GM12878 (cell line): ENCODE data around the gene IL18R1. TPM values are rescaled to one million over a fixed set of nuclear protein-coding genes. Genes with fewer than 3 reads are reported as not detected.

Experiments used
- ASH2L ChIP-seq: fragments of 300-600, 200-600 bp; sonication (generic); IDR thresholded peaks from 2 replicates; pipeline ENCODE4 v1.6.1; 2017; ENCODE audit warnings: low read depth, mild to moderate bottlenecking, borderline replicate concordance
- BACH1 ChIP-seq: fragments of 450-650 bp; IDR thresholded peaks from 2 replicates; pipeline ENCODE4 v1.6.1; 2017; ENCODE audit warnings: mild to moderate bottlenecking, borderline replicate concordance
- CBFB ChIP-seq: IDR thresholded peaks from 2 replicates; pipeline ENCODE4 v1.6.1; 2016; ENCODE audit warnings: antibody characterized with exemption, low read depth
- DPF2 ChIP-seq: fragments of 450-650 bp; IDR thresholded peaks from 2 replicates; pipeline ENCODE4 v1.6.1; 2017; ENCODE audit warnings: mild to moderate bottlenecking
- HCFC1 ChIP-seq: fragments of 150-350 bp; IDR thresholded peaks from 2 replicates; pipeline ENCODE4 v1.6.1; 2014; ENCODE audit warnings: low read length
- HDAC6 ChIP-seq: fragments of 200-600 bp; sonication (generic); IDR thresholded peaks from one replicate; pipeline ENCODE4 v1.8.0; 2017; ENCODE audit warnings: antibody characterized with exemption; ENCODE audit not compliant: unreplicated experiment
- MLLT1 ChIP-seq: fragments of 450-650 bp; IDR thresholded peaks from 2 replicates; pipeline ENCODE4 v1.6.1; 2016; ENCODE audit warnings: mild to moderate bottlenecking
- MYB ChIP-seq: fragments of 150-350 bp; IDR thresholded peaks from 2 replicates; pipeline ENCODE4 v1.6.1; 2014; ENCODE audit warnings: mild to moderate bottlenecking, low read depth, low read length, borderline replicate concordance
- NBN ChIP-seq: fragments of 450-650 bp; IDR thresholded peaks from 2 replicates; pipeline ENCODE4 v1.6.1; 2016
- NR2F1 ChIP-seq: fragments of 450-650 bp; conservative IDR thresholded peaks from 2 replicates; pipeline ENCODE4 v1.6.1; 2017; ENCODE audit warnings: mild to moderate bottlenecking
- NRF1 ChIP-seq: conservative IDR thresholded peaks from 2 replicates; pipeline ENCODE4 v1.6.1; 2011; ENCODE audit warnings: mild to moderate bottlenecking, low read depth, low read length, improper control_type of control experiment
- POLR2A ChIP-seq: IDR thresholded peaks from 2 replicates; pipeline ENCODE4 v1.6.1; 2011; ENCODE audit warnings: low read depth, mild to moderate bottlenecking, low read length
- RAD21 ChIP-seq: IDR thresholded peaks from 2 replicates; pipeline ENCODE4 v1.6.1; 2011; ENCODE audit warnings: mild to moderate bottlenecking, low read depth, low read length, moderate library complexity; ENCODE audit not compliant: insufficient read depth
- RUNX3 ChIP-seq: IDR thresholded peaks from 2 replicates; pipeline ENCODE4 v1.6.1; 2012; ENCODE audit warnings: low read length, inconsistent platforms
- SRF ChIP-seq, 2 experiments: IDR thresholded peaks; 2 replicates each; pipeline ENCODE4 v1.6.1; 2011; ENCODE audit warnings: low read depth in 2 of 2, low read length in 2 of 2, mild to moderate bottlenecking in 1 of 2, moderate library complexity in 1 of 2
- TARDBP ChIP-seq: IDR thresholded peaks from 2 replicates; pipeline ENCODE4 v1.6.1; 2016; ENCODE audit warnings: borderline replicate concordance
- TCF12 ChIP-seq: IDR thresholded peaks from 2 replicates; pipeline ENCODE4 v1.6.1; 2011; ENCODE audit warnings: low read depth, mild to moderate bottlenecking, low read length
- ZBED1 ChIP-seq: IDR thresholded peaks from 2 replicates; pipeline ENCODE4 v1.6.1; 2016; ENCODE audit warnings: borderline replicate concordance
- ZNF592 ChIP-seq: fragments of 450-650 bp; IDR thresholded peaks from 2 replicates; pipeline ENCODE4 v1.6.1; 2017; ENCODE audit warnings: mild to moderate bottlenecking, moderate library complexity
- ZSCAN29 ChIP-seq: fragments of 450-650 bp; IDR thresholded peaks from 2 replicates; pipeline ENCODE4 v1.6.1; 2017; ENCODE audit warnings: mild to moderate bottlenecking, moderate library complexity
- polyA plus RNA-seq, 11 experiments: library from polyadenylated mRNA; depleted of rRNA in 4 of 11; unstranded in 6 of 11; stranded (reverse) in 5 of 11; fragments of >200 nt; fragmentation: Nextera tagmentation in 4 of 11; fragmentation: Illumina TruSeq in 1 of 11; extraction: Ambion mirVana in 4 of 11; extraction: Trizol in 1 of 11; gene quantifications; 1 replicate in 1 of 11; 2 replicates in 10 of 11; pipeline versions ENCODE4 v1.2.1 to v1.2.3, GENCODE V29; 2011 to 2016; ENCODE audit warnings: inconsistent platforms in 2 of 11, missing spikeins in 2 of 11, low read depth in 1 of 11
- total RNA-seq, 4 experiments: library from RNA; depleted of rRNA in 3 of 4; stranded (reverse); fragments of >200 nt in 3 of 4; fragmentation: Illumina TruSeq in 1 of 4; extraction: Trizol in 1 of 4; gene quantifications; 2 replicates each; pipeline versions ENCODE4 v1.2.1 to v1.2.3, GENCODE V29; 2013 to 2021
- TF ChIP-seq, protein P1 (sequence below): fragments of 450-650 bp; IDR thresholded peaks from 2 replicates; pipeline ENCODE4 v1.6.1; 2018; ENCODE audit warnings: mild to moderate bottlenecking, low read depth, moderate library complexity; ENCODE audit not compliant: partially characterized antibody
- TF ChIP-seq, protein P2 (sequence below): fragments of 450-650 bp; IDR thresholded peaks from 2 replicates; pipeline ENCODE4 v1.6.1; 2017; ENCODE audit warnings: antibody characterized with exemption, mild to moderate bottlenecking, moderate library complexity

Gene IL18R1
- total and polyA plus RNA-seq, 10 of the 15 experiments (the other 5 are each of a cell fraction or from before 2014, with no cell fraction given) = 3.5 to 15.5 (median 11.1) TPM

DNA sequence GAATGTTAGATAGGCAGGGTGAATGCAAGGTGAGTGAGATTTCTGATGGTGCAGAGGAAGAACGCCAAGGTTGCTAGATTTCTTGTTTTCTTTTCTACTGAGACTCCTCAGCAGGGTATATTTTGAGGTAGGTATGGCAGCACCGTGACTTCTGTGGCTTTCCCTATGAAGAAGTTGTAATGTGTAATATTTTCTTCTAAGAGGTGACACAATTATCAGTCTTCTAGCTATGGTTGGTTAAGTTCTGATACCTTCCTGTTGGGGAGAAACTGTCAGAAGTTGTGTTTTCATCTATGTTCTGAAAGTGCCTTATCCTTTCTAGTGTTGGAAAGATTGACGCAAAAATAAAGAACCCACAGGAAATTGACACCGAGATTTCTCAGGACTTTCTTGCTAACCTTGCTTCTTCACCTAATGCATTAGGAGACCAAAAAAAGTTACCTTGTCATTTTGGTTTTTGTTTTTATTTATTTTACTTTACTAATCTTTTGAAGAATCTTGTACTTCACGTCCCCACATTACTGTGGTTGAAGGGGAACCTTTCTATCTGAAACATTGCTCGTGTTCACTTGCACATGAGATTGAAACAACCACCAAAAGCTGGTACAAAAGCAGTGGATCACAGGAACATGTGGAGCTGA lies 11.9 kb downstream of the IL18R1 start (continued):
- TF ChIP-seq, protein P1, sequence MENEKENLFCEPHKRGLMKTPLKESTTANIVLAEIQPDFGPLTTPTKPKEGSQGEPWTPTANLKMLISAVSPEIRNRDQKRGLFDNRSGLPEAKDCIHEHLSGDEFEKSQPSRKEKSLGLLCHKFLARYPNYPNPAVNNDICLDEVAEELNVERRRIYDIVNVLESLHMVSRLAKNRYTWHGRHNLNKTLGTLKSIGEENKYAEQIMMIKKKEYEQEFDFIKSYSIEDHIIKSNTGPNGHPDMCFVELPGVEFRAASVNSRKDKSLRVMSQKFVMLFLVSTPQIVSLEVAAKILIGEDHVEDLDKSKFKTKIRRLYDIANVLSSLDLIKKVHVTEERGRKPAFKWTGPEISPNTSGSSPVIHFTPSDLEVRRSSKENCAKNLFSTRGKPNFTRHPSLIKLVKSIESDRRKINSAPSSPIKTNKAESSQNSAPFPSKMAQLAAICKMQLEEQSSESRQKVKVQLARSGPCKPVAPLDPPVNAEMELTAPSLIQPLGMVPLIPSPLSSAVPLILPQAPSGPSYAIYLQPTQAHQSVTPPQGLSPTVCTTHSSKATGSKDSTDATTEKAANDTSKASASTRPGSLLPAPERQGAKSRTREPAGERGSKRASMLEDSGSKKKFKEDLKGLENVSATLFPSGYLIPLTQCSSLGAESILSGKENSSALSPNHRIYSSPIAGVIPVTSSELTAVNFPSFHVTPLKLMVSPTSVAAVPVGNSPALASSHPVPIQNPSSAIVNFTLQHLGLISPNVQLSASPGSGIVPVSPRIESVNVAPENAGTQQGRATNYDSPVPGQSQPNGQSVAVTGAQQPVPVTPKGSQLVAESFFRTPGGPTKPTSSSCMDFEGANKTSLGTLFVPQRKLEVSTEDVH = no peak
- no peak for TF ChIP-seq POLR2A
- no peak for TF ChIP-seq ASH2L
- peak; percentile 78 for TF ChIP-seq RUNX3
- TF ChIP-seq TCF12 = no peak
- TF ChIP-seq MLLT1 = no peak
- no peak for TF ChIP-seq HDAC6
- TF ChIP-seq HCFC1 = no peak
- TF ChIP-seq, protein P2, sequence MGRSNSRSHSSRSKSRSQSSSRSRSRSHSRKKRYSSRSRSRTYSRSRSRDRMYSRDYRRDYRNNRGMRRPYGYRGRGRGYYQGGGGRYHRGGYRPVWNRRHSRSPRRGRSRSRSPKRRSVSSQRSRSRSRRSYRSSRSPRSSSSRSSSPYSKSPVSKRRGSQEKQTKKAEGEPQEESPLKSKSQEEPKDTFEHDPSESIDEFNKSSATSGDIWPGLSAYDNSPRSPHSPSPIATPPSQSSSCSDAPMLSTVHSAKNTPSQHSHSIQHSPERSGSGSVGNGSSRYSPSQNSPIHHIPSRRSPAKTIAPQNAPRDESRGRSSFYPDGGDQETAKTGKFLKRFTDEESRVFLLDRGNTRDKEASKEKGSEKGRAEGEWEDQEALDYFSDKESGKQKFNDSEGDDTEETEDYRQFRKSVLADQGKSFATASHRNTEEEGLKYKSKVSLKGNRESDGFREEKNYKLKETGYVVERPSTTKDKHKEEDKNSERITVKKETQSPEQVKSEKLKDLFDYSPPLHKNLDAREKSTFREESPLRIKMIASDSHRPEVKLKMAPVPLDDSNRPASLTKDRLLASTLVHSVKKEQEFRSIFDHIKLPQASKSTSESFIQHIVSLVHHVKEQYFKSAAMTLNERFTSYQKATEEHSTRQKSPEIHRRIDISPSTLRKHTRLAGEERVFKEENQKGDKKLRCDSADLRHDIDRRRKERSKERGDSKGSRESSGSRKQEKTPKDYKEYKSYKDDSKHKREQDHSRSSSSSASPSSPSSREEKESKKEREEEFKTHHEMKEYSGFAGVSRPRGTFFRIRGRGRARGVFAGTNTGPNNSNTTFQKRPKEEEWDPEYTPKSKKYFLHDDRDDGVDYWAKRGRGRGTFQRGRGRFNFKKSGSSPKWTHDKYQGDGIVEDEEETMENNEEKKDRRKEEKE = no peak
- TF ChIP-seq BACH1 = no peak
- no peak for TF ChIP-seq NRF1
- TF ChIP-seq NR2F1 = peak; percentile 41
- TF ChIP-seq SRF (IDR thresholded peaks at IDR 0.05; ENCODE audit: low read depth in 2 of 2, low read length in 2 of 2) = no peak
- no peak for TF ChIP-seq RAD21
- no peak for TF ChIP-seq CBFB
- TF ChIP-seq ZNF592 = no peak
- no peak for TF ChIP-seq ZSCAN29
- TF ChIP-seq ZBED1 = 0 out of 2 replicates have a peak, but pooled peaks have one; percentile 21
- no peak for TF ChIP-seq TARDBP
- no peak for TF ChIP-seq MYB
- peak; percentile 22; the same call in 1 of the 2 replicates for TF ChIP-seq NBN
- no peak for TF ChIP-seq DPF2
